SK-N-SH treated with all-trans-retinoic acid at 6 μM for 48 hours (cell line): Measurements from ENCODE around the gene B4GALT1.

Experiments used
- ATAC-seq: fragments of 200-7000 bp; cut with Tn5 transposase; 3 replicates; pipeline ENCODE4 v1.9.1; 2020; ENCODE audit warnings: mild to moderate bottlenecking, moderate library complexity
- ARNTL ChIP-seq: fragments of 450-650 bp; formaldehyde crosslinking; IDR thresholded peaks from 2 replicates; pipeline ENCODE4 v1.5.0; 2020; ENCODE audit warnings: low read depth, mild to moderate bottlenecking, moderate library complexity, borderline replicate concordance
- CREB5 ChIP-seq: fragments of 250-450 bp; sonication (Bioruptor Pico); IDR thresholded peaks from 2 replicates; pipeline ENCODE4 v1.5.1; 2020; ENCODE audit warnings: low read depth, mild to moderate bottlenecking, moderate library complexity
- CSDC2 ChIP-seq: fragments of 250-450 bp; sonication (Bioruptor Pico); IDR thresholded peaks from 2 replicates; pipeline ENCODE4 v1.5.0; 2020; ENCODE audit warnings: mild to moderate bottlenecking, moderate library complexity
- CSRNP3 ChIP-seq: fragments of 250-450 bp; sonication (Bioruptor Pico); IDR thresholded peaks from 2 replicates; pipeline ENCODE4 v1.5.1; 2021; ENCODE audit warnings: mild to moderate bottlenecking, moderate library complexity
- GLIS3 ChIP-seq: fragments of 250-450 bp; sonication (Bioruptor Pico); IDR thresholded peaks from 2 replicates; pipeline ENCODE4 v1.5.0; 2020; ENCODE audit warnings: mild to moderate bottlenecking, moderate library complexity
- ISL1 ChIP-seq: fragments of 250-450 bp; sonication (Bioruptor Pico); IDR thresholded peaks from 2 replicates; pipeline ENCODE4 v2.1.2; 2022; ENCODE audit warnings: mild to moderate bottlenecking, moderate library complexity
- OSR1 ChIP-seq: fragments of 250-450 bp; sonication (Bioruptor Pico); IDR thresholded peaks from 2 replicates; pipeline ENCODE4 v1.8.0; 2022; ENCODE audit warnings: moderate library complexity, mild to moderate bottlenecking, inconsistent platforms
- PATZ1 ChIP-seq: fragments of 250-450 bp; sonication (Bioruptor Pico); IDR thresholded peaks from 2 replicates; pipeline ENCODE4 v1.8.0; 2020; ENCODE audit warnings: mild to moderate bottlenecking, moderate library complexity, borderline replicate concordance
- POU6F1 ChIP-seq: fragments of 250-450 bp; sonication (Bioruptor Pico); IDR thresholded peaks from 2 replicates; pipeline ENCODE4 v1.8.0; 2021; ENCODE audit warnings: low read depth, mild to moderate bottlenecking, moderate library complexity, borderline replicate concordance
- PPARA ChIP-seq: fragments of 250-450 bp; sonication (Bioruptor Pico); IDR thresholded peaks from 2 replicates; pipeline ENCODE4 v1.5.0; 2020; ENCODE audit warnings: mild to moderate bottlenecking, borderline replicate concordance
- RARB ChIP-seq: fragments of 250-450 bp; sonication (Bioruptor Pico); IDR thresholded peaks from 2 replicates; pipeline ENCODE4 v1.8.0; 2021; ENCODE audit warnings: mild to moderate bottlenecking, moderate library complexity
- SNAI2 ChIP-seq: fragments of 250-450 bp; sonication (Bioruptor Pico); IDR thresholded peaks from 2 replicates; pipeline ENCODE4 v1.5.0; 2020; ENCODE audit warnings: mild to moderate bottlenecking, moderate library complexity
- TCF4 ChIP-seq: fragments of 250-450 bp; sonication (Bioruptor Pico); IDR thresholded peaks from 2 replicates; pipeline ENCODE4 v1.8.0; 2021; ENCODE audit warnings: mild to moderate bottlenecking, moderate library complexity, borderline replicate concordance
- TOX ChIP-seq: fragments of 250-450 bp; sonication (Bioruptor Pico); IDR thresholded peaks from 2 replicates; pipeline ENCODE4 v1.8.0; 2021; ENCODE audit warnings: mild to moderate bottlenecking, moderate library complexity, borderline replicate concordance
- TSHZ2 ChIP-seq: fragments of 250-450 bp; sonication (Bioruptor Pico); IDR thresholded peaks from 2 replicates; pipeline ENCODE4 v1.5.0; 2020; ENCODE audit warnings: mild to moderate bottlenecking, moderate library complexity
- ZC3H10 ChIP-seq: fragments of 250-450 bp; sonication (Bioruptor Pico); IDR thresholded peaks from 2 replicates; pipeline ENCODE4 v1.5.1; 2021; ENCODE audit warnings: mild to moderate bottlenecking, moderate library complexity
- ZFP3 ChIP-seq: fragments of 250-450 bp; sonication (Bioruptor Pico); IDR thresholded peaks from 2 replicates; pipeline ENCODE4 v1.5.0; 2020; ENCODE audit warnings: mild to moderate bottlenecking, moderate library complexity
- ZFP30 ChIP-seq: fragments of 450-650 bp; formaldehyde crosslinking; IDR thresholded peaks from 2 replicates; pipeline ENCODE4 v1.5.0; 2022; ENCODE audit warnings: mild to moderate bottlenecking, moderate library complexity
- ZNF70 ChIP-seq: fragments of 450-650 bp; formaldehyde crosslinking; IDR thresholded peaks from 2 replicates; pipeline ENCODE4 v1.5.0; 2020; ENCODE audit warnings: mild to moderate bottlenecking, moderate library complexity
- ZNF8 ChIP-seq: fragments of 450-650 bp; formaldehyde crosslinking; IDR thresholded peaks from 2 replicates; pipeline ENCODE4 v1.5.0; 2020; ENCODE audit warnings: mild to moderate bottlenecking, moderate library complexity

Gene B4GALT1

GRCh38 chr9:33102551-33103210, 64.5 kb downstream of the B4GALT1 start:
- no peak for TF ChIP-seq CSRNP3 (CRISPR knock-in tag)
- no peak for TF ChIP-seq TOX
- no peak for TF ChIP-seq PPARA (CRISPR knock-in tag)
- TF ChIP-seq RARB (CRISPR knock-in tag): no peak
- no peak for TF ChIP-seq TSHZ2
- no peak for TF ChIP-seq SNAI2 (CRISPR knock-in tag)
- no peak for ATAC-seq

GRCh38 chr9:33101104-33101951, 65.8 kb downstream of the B4GALT1 start:
- TF ChIP-seq PATZ1 (CRISPR knock-in tag): no peak
- TF ChIP-seq RARB (CRISPR knock-in tag): peak; percentile 38; the same call in 1 of the 2 replicates
- TF ChIP-seq TCF4: no peak
- TF ChIP-seq ZFP30 (CRISPR knock-in tag): no peak
- 0 out of 2 replicates have a peak, but pooled peaks have one; percentile 35 for TF ChIP-seq TOX
- TF ChIP-seq ZC3H10: no peak
- no peak for TF ChIP-seq ZNF8
- no peak for TF ChIP-seq CREB5 (CRISPR knock-in tag)
- peak; percentile 75; the same call in 1 of the 2 replicates for TF ChIP-seq OSR1 (CRISPR knock-in tag)
- TF ChIP-seq ISL1: no peak
- no peak for TF ChIP-seq ZNF70 (CRISPR knock-in tag)
- TF ChIP-seq CSDC2: 0 out of 2 replicates have a peak, but pooled peaks have one; percentile 58
- no peak for TF ChIP-seq CSRNP3 (CRISPR knock-in tag)
- 0 out of 2 replicates have a peak, but pooled peaks have one; percentile 51 for TF ChIP-seq SNAI2 (CRISPR knock-in tag)
- no peak for TF ChIP-seq POU6F1
- TF ChIP-seq ZFP3: peak; percentile 65; the same call in 1 of the 2 replicates
- TF ChIP-seq ARNTL: no peak
- TF ChIP-seq GLIS3 (CRISPR knock-in tag): no peak
- TF ChIP-seq, all 23 proteins: peak for 6
- peak; percentile 64 for ATAC-seq
